Fibroblast of skin of right biceps (primary cell): ENCODE data around the gene HPD.
"Not testable (repeated sequence)": the region's sequence is repeated elsewhere in the genome, so short reads cannot be mapped to it uniquely, and the experiment has no call there.

Source experiments
- DNase-seq: peaks from one replicate; pipeline ENCODE4 v3.0.0-alpha.2; 2013

The HPD gene

DNA sequence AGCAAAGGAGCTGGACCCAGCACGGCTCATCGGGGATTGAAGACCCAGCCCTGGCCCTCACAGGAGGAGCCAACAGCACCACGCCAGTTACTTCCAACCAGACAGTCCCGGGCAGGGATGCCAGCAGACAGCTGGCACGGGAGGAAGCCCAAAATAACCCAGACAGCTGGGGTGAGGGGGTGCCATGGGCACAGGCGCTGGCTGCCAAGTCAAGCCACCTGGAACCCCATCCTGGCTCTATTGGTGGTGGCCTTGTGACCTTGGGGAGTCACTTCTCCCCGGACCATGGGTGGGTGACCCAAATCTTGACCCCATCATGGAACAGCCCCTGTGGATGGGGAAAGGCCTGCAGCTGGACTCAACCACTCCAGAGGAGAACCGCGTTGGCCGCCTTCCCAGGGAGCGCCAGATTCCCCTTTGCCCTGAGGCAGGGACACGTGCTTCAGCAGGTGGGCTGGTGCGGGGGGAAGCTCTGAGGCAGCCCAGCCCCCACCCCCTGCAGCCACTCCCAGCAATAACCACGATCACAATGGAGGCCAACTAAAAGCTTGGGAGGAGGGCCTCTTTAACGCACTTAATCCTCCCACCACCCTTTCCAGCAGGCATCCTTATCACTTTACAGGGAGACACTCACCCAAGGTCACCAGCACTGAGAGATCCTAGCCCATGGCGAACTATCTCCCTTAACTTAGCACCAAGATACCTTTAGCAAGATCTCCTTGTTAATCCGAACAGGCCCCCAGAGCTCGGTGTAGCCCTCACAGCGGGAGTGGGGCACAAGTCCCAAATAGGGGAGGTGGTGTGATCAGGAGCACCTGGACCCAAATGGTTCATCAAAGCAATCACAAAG is 60.5 kb downstream of the HPD start:
- no peak for DNase-seq

DNA sequence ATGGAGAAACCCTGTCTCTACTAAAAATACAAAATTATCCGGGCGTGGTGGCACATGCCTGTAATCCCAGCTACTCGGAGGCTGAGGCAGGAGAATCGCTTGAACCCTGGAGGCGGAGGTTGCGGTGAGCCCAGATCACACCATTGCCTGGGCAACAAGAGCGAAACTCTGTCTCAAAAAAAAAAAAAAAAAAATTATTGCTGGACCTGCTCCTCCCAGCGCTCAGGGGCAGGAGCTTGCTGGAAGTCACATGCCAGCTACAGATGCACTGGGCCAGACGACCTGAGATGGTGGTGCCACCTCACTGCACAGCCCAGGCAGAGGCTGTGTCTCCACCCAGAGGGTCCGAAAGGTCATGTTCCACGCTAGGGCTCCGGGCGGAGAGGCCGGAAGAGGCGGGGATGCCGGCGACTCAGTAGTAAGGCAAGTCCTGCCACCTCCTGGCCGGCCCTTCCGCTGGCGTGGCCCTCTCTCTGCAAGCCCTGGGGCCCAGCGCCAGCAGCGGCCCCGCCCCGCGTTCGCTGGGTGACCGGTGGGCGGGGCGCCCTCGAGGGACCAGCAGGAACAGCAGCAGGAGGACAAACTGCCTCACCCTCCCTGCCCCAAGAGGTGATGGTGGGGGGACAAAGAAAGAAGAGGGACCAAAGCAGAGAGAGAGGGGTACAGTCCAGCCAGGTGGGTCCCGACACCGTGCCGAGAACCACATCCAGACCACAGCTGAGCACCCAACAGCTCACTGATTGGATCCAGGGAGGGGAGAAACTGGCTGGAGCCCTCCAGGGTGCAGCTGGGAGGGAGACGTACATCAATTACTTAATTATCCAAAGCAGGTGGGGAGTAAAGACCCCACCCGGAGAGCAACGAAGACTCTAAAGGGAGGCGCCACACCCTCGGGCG is 61.6 kb downstream of the HPD start:
- peak; percentile 43 for DNase-seq

DNA sequence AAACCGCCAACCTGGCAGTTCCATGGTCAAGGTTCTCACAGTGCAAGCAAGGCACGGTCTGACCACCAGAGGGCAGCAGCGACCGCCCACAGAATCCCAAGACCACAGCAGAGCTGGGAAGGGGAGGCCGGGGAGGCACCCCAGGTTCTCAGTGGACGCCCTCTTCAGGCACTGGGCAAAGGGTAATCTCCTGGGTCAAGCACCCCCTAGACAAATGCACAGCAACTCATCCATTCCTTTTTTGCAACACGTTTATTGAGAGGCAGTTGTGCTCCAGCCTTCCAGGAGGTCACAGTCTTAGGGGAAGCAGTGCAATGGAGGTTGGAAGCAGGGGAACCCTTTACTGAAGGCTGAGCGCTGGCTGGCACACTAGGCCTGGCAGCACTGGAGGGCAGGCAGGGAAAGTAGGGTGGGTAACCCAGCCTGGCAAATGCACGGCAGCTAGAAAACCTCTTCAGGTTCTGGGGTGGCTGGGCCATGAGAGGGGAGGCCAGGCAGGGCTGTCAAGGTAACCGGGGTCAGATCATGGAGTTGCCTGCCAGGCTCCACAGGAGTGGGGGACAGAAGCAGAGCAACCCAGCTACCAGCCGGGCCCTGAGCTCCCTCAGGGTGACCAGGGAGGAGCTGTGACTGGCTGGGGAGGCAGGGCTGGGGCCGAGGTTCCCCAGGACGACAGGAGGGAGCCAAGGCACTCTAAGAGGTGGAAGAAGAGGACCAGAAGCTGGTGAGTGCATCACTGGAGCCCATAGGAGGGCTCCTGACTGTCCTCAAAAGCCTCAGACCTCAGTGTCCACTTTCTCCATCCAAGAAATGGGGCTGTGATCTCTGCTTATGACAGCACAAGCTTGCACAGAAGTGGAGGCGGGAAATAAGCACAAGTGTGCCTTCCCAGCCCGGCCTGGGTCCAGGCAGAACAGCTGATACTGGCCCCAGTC is 63.4 kb downstream of the HPD start:
- DNase-seq, result peak; percentile 81

DNA sequence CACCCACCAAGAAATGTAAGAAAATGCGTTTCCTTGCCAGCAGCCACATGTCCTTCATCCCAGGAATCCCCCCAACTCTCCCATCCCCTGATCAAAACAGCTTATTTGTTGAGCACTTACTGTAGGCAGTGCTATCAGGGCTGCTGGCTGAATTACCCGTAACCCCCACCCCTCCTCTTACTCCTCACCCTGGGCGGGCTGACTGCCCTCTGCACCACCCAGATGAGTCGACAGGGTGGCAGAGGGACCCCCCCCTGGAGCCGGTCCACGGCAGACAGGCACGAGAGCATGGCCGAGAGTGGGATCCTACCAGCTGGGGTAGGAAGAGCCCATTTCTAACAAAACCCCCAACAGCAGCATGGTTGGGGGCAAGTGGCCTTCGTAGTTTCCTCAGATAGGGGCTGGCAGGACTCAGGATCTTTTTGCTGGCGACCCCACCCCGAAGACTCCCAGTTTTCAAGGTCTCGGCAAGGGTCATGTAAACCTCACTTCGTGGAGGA is 64.1 kb downstream of the HPD start:
- no peak for DNase-seq

DNA sequence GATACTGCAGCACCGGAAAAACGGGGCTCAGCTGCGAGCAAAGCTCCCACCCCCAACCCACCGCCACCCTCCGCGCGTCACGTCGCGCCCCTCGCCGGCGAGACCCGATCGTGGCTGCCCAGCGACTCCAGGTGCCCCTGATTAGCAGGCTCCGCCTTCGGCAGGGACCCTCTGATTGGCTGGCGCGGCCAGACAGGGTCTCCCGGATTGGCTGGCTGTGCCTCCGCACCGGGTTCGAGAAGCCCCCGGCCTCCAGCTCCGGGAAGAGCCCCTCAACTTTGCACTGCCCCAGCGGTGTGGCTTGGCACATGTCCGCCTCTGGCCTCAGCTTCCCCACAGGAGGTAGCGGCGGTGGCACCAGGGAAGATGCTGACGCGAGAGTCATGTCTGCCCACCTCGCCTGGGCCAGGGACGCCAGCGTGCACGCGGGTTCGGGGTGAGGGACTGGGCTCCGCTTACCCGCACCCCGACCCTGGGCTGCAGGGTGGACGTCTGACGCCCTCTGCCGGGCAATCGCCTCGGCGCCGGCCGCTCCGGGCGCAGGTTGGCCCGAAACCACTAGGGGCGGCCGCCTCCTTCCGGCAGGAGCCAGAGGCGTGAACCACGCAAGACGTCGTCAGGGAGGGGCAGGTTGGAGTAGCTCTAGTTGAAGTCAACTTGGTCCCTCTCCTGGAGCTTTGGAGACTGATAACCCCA is 64.7 kb downstream of the HPD start:
- peak; percentile 90 for DNase-seq

DNA sequence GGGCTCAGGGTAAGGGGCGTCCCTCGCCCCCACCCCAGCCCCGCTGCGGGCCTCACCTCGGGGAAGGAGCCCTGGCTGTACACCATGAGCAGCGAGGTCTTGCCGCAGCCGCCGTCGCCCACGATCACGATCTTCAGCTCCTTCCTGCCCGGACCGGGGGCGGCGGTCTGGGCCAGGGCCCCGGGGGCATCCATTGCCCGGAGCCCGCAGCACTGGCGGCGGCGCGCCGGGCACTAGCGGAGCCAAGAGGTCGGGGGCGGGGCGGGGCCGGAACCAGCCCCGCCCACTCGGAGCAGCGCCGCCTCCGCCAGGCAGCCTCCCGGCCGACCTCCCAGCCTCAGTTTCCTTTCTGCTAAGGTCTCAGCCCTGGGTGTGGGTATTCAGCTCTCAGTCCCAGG is 65.2 kb downstream of the HPD start, which contains the start of gene RHOF:
TSS of gene RHOF (minus strand) at position 249 of the 398 bp plus-strand sequence. CDS start at position 194, 55 bp downstream.
- DNase-seq, result no peak

DNA sequence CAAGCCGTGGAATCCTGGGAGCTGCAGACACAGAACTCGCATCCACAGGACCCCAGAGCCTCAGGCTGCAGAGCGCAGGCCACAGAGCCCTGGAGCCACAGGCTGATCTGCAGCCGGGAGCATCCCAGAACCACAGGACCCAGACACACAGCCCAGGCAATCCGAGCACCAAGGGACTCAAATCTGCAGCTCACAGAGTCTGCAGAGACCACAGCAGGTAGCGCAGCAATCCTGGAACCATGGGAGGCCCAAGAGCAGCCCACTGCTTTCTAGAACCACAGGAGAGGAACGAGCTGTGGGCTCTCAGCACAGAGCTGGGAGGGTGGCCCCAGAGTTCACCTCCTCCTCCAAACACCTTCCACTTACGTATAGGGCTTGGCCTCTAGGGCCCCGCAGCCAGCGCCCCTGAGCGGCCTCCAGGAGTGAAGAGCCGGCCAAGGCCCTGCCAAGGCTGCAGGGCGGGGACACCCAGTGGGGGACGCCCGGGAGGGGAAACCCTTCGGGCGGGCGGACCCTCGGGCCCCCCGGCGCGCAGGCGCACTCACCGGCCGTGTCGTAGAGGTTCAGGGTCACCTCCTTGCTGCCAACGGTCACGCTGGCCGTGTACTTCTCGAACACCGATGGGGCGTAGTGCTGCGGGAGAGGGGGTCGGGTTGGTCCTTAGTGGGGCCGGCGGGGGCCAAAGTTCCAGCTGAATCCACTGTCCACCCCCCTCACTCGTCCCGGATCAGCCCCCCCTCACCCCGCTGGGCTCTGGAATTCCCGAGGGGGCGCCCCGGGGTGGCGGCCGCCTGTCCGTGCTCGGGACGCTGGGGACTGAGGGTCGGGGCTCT is 65.8 kb downstream of the HPD start:
- DNase-seq, result no peak

DNA sequence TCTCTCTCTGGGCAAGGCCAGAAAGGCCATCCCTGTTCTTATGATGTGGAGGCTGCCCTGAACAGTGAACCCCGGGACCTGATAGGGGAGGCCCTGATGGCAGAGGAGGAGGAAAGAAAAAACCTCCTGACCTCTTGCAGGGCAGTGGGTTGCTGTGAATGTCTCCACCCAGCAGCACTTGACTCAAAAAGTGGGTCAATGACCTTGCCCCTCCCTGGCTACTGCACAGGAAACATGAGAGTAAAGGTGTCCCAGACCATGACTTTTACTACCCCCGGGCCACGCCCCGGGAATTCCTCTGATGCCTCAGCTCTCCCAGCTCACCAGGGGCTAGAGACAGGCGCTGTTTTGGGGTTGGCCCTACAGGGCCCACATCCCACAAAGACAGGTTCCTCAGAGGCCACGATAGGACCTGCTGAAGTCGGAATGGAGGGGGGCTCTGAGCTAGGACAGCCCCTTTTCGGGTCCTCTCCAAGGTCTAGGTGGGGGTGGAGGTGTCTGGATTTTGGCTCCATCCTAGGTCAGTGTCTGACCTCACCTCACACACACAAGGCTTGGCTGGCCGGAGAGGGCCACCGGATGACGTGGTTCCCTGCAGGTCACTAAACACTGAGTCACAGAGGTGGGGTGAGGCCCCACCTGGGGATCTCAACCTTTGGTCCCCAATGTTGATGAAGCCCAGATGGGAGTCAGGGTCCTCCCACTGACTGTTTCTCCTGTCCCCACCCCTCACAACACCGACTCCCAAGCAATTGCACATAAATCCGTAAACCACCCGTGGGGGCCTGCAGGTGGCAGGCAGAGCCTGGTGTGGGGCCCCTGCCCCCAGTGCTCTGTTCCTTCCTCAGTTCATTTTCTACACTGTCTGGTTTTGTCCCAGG is 66.7 kb downstream of the HPD start:
- no peak for DNase-seq

DNA sequence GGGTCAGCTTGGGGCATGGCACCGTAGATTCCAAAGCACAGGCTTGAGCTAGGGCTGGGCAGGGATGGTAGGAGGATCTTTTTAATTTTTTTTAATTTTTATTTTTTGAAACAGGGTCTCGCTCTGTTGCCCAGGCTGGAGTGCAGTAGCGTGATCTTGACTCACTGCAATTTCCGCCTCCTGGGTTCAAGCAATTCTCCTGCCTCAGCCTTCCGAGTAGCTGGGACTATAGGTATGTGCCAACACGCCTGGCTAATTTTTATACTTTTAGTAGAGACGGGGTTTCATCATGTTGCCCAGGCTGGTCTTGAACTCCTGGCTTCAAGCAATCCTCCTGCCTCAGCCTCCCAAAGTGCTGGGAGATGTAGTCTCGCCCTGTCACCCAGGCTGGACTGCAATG is 67.9 kb downstream of the HPD start:
- not testable (repeated sequence) for DNase-seq

DNA sequence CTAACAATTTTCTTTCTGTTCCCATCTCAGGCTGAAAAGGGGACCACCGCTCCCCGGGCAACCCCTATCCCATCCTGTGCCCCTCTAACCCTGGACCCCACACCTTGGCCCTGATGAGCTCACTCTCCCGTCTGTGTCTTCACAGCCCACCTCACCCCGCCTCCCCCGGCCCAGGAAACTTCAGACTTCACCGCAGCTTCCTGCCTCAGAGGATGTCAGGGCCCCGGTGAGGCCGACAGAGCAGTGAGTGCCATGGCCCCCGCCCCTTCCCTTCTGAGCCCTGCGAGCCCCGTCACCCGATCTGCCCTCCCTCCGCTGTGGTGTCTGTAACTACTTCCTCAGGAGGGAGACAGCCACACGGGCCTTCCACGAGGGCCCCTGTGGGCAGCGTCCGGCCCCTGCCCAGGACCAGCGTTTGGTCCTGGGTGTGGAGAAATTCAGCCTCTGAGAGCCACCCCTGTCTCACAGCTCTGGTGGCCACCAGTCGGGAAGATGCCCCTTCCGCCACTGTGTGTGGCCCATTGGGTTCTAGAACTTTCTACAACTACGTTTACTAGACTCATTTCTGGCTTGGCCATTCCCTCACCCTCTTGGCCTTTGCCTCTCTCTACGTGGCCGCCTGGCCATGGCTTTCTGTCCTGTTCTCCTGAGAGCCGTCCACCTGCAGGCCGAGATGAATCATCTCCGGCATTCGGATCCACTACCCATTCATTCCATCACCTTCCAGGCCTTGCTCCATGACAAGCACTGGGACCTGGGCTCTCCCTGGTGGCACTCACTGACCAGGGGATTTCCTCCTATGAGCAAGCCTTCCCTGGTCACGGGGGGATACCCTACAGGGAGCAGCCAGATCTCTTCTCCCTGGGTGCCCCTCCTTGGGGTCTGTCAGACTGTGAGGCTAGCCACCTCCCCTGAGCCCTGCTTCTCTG is 68.6 kb downstream of the HPD start:
- DNase-seq, result peak; percentile 64
